Activated CD4-positive, alpha-beta T cell treated with anti-CD3 and anti-CD28 coated beads, Interleukin-2, amount 50 U/mL, for 24 hours (primary cell): Measurements from ENCODE around the gene SDC4.
A peak's percentile ranks its signal among the peaks of the same experiment; 100 is the strongest.

Source experiments
- DNase-seq, 2 donors: peaks; one replicate each; pipeline ENCODE4 v3.0.0-alpha.2; 2020; ENCODE audit warnings: low read depth in 1 of 2, low spot score in 1 of 2

SDC4 gene

DNA sequence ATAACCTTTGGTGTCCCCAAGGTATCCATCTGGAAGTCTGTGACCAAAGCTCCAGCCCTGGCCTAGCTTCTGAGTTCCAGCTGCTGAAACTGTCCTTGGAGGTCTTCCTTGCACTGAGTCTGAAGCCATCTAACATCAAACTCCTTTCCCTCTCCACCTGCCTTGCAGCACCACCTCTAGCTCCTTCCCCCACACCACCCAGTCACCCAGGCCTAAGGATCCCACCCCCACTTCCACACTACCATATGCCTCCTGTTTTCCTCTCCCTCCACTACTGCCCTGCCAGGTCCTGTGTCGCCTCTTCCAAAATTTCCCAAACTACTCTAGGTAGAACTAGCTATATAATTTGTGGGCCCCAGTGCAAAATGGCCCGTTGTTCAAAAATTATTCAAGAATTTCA is 29.3 kb downstream of the SDC4 start:
- no peak for DNase-seq

DNA sequence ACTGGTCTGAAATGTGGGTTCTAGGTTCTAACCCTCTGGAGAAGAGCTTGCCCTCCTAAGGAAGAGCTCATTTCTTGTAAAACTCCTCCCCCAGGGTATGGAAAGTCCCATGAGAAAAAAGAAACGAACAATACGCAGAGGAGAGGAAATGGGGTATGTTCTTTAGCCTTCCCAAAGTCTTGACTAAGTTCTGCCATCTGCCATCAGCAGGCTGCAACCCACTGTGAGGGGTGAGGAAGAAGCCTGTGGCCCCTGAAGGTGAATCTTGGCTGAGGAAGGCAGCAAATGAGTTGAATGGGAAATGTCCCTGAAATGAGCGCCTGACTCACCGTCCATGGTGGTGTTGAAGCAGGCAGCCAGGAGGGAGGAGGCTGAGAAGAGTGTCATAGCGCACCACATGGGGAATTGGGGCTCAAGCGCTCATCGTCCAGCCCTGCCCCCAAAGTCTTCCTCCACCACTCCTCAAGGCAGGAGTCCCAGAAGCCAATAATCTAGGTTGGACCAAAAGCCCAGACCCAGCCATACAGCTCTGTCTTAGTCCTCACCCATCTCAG is 29.8 kb downstream of the SDC4 start:
- DNase-seq: no peak

DNA sequence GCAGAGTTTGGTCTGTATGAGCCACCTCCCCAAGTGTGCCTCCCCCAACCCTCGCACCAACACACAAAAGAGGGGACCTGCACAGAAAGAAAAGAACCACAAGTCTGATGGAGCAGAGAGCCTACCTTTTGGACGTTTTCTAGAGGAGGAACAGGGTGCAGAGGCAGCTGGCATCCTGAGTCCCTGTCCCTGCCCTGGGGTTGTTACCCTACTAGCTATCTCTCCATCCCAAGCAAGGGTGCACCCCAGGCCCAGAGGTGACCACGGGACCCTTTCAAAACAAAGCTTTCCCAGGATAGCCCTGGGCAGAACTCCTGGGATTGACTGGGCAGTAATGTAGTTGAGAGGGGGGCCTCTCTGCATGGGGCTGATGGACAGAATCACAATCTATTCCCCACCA is 30.4 kb downstream of the SDC4 start:
- no peak for DNase-seq

DNA sequence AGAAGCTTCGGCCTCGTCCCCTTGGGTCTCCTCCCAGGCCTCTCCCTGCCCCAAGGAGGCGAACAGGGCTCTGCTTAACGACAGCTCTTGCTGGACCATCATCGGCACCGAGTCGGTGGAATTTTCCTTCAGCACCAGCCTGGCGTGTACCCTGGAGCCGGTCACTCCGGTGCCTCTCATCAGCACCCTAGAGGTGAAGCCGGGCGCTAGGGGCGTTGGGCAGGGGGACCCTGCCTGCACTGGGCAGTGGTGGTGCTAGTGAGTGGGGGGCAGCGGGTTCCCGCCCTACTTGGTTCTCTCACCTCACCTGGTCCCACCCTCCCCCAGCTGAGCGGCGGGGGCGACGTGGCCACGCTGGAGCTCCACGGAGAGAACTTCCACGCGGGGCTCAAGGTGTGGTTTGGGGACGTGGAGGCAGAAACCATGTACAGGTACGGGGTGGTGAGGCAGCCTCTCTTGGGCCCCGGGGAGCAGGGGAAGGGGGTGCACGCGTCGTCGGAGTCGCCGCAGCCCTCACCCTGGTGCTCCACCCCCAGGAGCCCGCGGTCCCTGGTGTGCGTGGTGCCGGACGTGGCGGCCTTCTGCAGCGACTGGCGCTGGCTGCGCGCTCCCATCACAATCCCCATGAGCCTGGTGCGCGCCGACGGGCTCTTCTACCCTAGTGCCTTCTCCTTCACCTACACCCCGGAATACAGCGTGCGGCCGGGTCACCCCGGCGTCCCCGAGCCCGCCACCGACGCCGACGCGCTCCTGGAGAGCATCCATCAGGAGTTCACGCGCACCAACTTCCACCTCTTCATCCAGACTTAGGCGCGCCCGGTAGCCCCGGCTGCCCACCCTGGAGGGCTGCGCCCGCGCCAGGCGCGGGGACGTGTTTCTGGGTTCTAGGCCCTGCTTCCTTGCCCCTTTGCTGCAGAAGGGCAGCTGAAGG is 31.8 kb downstream of the SDC4 start:
- DNase-seq: no peak

DNA sequence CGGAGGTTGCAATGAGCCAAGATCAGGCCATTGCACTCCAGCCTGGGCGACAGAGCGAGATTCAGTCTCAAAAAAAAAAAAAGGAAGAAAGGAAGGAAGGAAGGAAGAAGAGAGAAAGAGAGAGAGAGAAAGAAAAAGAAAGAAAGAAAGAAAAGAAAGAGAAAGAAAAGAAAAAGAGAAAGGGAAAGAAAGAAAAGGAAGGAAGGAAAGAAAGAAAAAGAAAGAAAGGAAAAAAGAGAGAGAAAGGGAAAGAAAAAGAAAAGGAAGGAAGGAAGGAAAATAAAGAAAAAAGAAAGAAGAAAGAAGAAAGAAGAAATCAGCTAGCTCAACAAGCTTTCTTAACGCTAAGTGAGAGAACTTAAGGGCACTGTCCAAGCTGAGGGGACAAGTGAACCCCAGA is 32.6 kb downstream of the SDC4 start:
- DNase-seq: no peak

DNA sequence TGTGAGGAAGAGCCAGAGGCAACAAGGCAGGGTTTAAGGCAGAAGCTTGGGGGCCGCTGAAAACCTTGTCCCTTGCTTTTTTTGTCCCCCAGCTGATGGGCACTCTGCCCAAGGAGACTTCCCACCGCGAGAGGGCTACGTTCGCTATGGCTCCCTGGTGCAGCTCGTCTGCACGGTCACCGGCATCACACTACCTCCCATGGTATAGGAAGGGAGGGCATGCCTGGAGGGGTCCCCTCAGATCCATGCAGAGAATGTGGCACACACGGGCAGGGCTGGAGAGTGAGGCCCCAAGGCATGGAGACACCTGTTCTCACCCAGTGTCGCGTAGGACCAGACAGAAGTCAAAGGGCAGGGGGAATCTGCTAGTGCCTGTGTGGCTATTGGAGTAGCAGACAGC is 34.3 kb downstream of the SDC4 start:
- no peak for DNase-seq

DNA sequence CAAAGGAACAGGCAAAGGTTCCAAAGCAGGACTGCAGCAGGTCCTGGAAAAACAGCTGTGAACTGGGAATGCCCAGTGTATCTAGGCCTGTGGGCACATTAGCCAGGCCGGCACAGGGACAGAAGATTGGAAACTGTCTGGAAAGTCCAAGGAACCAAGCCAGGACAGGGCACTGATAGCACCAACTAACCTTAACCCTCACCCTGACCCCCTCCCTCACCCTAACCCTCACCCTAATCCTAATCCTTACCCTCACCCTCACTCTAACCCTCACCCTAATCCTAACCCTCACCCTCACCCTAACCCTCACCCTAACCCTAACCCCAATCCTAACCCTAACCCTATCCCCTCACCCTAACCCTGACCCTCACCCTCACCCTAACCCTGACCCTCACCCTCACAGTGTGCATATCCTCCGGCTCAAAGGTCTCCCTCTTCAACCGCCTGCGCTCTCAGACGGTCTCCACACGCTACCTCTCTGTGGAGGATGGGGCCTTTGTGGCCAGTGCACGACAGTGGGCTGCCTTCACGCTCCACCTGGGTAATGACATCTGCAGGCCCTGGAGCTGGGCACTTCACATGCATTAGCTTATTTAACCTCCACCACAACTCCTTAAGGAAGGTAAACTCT is 35.0 kb downstream of the SDC4 start:
- DNase-seq: no peak

DNA sequence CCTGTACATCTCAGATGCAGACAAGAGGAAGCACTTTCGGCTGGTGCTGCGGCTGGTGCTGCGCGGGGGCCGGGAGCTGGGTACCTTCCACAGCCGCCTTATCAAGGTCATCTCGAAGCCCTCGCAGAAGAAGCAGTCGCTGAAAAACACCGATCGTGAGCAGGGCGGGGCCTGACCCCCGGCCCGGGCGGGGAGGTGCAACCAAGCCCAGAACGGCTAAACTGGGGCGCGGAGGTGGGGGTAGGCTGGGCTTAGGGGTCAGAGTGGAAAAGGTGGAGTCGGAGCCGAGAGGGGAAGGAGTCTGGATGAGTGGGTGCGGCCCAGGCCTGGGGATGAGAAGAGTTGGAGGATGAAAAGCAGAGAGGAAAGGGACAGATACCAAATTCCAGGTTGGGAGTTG is 36.0 kb downstream of the SDC4 start:
- no peak for DNase-seq

DNA sequence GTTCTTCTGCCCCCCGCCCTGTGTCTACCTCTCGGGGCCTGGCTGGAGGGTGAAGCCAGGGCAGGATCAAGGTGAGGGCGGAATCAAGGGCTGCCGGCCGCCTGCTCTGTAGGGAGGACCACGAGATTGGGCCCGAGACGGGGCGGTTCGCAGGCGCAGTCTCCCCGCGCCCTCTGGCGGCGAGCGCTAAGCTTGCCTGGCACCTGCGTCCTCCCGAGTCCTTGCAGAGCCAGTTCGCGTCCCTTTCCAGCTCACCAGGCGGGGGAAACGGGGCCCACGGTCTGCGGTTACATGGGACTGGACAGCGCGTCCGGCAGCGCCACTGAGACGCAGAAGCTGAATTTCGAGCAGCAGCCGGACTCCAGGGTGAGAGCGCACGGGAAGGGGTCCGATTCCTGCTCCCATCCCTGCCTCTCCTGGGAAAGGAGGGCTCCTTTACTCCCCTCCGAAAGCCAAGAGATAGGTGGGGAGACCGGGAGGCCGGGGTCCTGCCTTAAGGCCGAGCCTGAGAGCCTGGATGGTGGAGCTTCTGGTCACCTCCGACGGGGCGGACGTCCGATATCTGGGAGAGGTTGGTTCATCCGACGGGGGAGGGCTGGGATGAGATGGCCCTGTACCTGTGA is 36.5 kb downstream of the SDC4 start:
- peak; percentile 40 to 45 for DNase-seq

DNA sequence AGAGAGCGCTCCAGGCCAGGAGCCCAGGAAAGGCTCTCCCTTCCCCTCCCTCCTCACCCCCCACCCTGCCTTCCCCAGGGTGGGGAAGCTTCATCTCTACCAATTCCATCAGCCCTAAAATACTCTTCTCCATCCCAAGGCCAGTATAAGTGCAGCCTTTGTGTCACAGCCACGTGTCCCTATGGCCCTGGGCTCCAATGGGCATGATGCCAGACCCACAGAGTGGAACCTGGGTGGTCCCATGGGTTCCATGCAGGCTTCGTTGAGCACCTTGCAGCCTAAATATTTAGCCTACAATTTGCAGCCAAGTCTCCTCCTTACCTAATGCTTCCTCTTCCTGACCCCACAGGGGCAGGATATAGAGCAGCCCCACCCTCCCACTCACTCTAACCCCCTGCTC is 39.1 kb downstream of the SDC4 start:
- no peak for DNase-seq

DNA sequence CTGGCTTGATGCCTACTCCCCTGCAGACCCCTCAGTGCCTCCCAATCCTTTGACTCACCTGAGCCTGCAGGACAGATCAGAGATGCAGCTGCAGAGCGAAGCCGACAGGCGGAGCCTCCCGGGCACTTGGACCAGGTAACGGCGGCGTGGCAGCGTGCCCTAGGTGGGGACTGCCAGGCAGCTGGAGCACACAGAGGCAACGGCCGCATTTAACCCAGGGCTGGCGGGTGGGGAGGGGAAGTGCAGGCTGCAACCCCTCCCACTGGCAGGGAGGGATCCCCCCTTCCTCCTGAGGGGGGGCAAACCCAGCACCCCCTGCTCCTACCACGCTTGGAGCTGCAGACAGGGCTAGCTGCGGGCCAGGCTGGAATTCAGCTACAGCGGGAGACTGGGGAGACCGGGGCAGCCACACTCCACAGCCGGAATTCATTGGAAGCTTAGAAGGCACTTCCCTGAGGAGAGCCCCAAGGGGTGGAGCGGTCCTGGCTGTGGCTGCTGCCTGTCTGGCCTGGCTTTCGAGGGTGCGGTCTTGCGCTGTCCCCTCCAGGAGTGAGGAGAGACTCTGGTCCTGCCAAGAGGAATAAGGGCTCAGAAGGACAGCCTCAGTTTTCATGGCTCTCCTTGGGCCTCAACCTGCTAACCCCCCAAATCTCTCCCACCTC is 40.0 kb downstream of the SDC4 start, which contains the start of gene MATN4:
TSS of gene MATN4 (minus strand) at position 183 of the 662 bp plus-strand sequence. CDS start 2,717 bp downstream, outside the sequence.
- no peak for DNase-seq

DNA sequence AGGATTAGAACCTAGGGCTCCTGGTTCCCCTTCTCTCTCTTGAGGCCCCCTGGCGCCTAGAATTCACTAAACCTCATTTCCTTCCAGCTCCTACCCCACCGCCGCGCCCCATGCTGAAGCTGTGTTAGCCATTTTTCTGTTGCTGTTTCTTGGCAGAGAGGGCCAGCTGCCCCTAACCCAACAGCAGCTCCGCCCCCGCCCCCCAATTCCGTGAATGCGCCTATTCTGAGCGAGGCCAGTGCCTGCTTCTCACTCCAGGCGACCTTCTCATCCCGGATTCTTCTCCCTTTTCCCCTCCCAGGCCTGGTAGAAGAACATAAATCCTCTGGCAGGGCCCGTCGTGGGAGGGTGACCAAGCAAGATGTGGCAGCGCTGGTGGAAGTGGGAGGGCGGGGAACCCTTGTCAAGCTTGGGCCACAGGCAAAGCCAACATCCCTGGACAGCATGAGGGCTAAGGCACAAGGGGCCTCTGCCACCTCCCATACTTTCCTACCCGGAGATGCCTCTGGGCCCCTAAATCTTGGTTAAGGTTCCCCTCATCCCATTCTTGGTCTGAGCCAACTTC is 41.1 kb downstream of the SDC4 start:
- no peak for DNase-seq

DNA sequence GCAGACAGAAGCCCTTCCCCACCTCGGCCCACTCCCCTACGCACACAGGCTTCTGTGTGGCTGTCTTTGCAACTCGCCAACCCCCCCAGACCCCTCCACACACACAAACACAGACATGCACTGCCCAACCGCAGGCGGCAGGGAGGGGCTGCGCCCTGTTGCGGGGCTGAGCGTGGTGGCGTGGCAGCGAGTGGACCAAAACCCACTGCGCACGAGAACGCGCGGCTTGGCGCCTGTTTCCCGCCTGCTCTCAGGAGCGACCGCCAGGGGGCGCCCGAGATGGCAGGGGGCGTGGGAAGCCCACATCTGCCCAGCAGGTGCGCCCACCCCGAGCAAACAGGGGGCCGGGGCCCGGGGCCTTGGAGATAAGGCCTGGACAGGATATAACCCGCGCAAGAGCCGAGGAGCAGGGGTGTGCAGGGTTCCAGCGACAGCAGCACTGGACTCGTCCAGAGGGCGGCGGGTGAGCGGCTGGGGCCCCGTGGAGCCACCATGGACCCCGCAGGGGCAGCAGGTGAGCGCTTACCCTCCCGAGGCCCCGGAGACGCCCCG is 41.7 kb downstream of the SDC4 start, which contains the start of gene RBPJL:
TSS of gene RBPJL (plus strand) at position 410 of the 552 bp plus-strand sequence. CDS start at position 493, 83 bp downstream.
- DNase-seq: peak; percentile 17 to 21

DNA sequence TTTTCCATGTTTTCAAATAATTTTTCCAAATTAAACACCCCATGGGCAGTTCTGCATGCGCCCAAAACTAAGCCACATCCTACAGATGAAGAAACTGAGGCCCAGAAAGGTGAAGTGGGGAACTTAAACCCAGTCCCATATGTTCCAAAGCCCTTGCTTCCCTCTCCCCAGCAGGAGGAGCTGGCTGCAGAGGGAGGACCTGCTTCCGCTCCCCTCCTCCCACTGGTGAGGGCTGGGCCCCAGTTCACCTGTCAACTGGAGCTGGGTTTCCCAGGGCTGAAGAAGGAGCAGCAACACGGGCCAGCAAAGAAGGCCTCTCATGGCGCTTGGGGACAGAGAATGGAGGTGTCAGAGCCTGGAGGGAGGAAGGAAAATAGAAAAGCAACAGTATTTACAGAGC is 43.0 kb downstream of the SDC4 start:
- DNase-seq: no peak

DNA sequence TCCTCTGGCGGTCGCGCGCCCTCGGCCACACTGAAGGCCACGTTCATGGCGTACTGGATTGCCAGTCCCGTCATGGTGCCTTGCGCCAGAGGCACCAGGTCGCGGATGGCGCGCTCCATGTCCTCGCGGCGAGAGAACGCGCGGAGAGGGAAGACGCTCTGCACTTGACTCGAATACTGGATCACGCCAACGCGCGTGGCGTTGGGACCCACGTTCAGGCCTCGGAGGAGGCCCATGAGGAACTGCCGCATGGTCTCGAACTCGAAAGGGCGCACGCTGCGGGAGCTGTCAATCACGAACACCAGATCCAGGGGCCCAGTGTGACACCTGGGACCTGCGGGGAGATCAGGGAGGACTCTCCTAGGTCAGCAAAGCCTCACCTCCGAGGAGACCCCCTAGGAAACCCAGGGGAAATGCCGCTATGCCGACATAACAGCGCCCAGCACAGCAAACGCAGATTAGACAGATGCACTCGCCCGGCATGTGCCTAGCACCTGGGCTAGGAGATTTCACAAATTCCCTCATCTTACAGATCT is 43.7 kb downstream of the SDC4 start:
- no peak for DNase-seq

DNA sequence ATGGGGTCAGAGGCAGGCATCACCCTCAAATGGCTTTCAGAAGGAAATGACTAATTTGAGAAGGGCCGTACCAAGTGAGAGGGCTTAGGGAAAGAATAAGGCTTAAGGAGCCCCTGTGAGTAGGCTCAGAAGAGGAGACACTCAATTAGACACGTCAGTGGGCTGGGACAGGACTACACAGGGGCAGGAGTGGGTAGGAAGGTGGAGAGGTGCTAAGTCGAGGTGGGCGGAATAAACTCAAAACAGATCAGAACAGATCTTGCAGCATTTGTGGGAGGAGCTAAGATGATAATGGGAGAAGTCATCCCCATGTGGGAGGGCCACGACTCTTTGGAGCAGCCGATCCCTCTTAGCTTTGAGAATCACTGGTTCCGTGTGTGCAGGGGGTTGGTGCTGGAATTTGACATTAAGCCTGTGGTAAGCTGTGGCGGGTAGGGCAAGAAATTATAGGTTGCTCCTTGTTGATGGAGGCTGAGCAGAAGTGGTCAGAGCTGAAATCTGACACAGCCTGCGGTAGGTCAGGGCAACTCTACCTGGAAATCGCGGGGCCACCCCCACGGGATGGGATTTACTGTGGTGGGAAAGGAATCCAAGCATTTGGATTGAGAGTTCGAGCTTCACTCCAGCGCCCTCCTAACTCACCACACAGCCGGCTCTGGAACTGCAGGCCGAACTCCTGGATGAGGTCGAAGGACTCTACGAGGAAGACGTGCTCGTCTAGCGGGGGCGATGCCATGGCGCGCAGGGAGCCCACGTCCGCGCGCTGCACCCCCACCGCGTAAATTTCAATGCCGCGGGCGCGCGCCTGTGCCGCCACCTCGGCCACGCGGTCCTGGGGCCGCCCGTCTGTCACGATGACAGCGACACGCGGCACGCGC is 44.4 kb downstream of the SDC4 start:
- DNase-seq: no peak

DNA sequence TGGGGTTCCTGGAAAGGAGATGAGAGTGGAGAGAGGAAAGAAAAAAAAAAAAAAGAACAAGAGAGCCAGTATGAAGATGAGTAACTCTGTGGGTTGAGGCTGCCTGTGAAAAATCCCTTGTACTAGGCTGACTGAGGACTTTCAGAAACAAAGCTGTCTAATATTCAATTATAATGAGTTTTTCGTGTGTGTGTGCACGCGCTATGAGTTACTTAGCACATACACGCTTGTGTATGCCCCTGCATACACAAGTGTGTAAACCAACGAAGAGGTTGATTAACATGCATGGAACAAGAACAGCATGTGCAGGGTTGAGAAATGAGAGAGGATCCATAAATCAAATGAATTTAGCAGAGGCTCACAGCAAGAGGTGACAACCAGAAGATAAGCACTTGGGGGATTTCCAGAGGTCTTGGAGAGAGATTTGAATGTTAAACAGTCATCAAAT is 46.4 kb downstream of the SDC4 start:
- DNase-seq: no peak

DNA sequence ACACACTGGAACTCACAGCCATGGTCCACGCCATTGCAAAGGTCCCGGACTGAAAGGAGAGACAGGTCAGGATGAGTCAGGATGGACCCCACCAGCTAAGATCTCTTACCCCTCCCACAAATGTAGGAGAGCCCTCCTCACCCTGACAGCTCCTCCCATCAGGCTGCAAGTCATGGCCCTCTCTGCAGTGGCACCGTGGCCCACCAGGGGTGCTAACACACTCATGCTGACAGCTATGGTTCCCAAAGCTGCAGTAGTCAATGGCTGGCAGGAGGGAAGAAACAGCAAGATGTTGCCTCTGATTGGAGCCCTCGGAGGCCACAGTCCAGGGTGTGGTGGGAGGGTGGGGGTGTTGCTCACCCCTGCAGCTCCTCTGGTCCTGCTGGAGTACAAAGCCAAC is 47.3 kb downstream of the SDC4 start:
- DNase-seq: peak in 1 of 2 donors; percentile 18

DNA sequence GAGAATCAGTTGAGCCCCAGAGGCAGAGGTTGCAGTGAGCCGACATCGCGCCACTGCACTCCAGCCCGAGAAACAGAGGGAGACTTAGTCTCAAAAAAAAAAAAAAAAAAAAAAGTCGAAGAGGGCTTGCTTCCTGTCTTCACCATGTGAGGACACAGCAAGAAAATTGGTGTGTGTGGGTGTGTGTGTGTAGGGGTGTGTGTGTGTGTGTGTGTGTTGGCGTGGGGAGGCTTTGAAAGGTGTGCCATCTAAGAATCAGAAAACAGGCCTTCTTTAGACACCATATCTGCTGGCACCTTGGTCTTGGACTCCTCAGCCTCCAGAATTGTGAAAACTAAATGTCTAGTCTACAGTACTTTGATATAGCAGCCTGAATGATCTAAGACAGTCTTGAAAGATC is 48.4 kb downstream of the SDC4 start:
- DNase-seq: no peak
